SIG-M5 treated with dmso at 0.1 percent for 504 hours (cell line): ENCODE results near the gene THOP1.
"Not testable (repeated sequence)": the region's sequence is repeated elsewhere in the genome, so short reads cannot be mapped to it uniquely, and the experiment has no call there.

Experiments
- DNase-seq: peaks from one replicate; lab custom pipeline; 2025; ENCODE audit not compliant: unreplicated experiment; lab: John Stamatoyannopoulos, UW

Gene THOP1

GRCh38 chr19:2815191-2815614, 29.9 kb downstream of the THOP1 start:
- no peak for DNase-seq

DNA sequence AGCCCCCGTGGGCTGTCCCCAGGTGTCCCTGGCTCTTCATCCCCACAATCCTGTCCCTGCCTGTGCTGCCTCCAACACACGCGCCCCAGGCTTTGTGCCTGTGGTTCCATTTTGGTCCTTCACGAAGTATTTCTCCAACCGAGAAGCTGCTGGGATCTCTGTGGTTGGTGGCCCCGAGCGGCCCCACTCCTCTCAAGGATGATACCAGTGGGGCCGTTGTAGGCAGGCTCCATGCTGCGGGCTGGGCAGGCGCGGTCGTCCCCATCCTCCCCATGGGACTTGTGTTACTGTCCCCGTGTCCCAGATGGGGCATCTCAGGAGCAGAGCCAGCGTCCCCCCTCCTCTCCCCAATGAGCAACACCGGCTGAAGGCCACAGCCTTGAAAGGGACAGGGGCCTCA, 30.6 kb downstream of the THOP1 start:
- no peak for DNase-seq

DNA sequence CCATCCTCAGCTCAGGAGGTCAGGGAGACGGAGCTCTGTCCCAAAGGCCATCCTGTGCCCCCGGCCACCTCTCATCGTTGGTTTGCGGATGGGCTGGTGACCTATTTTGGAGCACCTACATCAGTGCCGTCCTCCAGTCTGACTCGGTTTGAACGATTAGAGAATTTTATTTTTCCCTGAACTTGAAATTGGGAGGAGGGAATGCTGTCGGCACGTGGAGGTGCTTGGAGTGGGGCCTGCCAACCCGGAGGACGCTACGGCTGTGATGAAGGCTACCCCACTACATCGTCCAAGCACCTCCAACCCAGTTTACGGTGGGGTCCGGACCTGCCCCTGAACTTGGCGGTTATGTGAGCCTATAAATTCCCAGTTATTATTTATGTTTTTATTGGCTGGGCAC, 31.3 kb downstream of the THOP1 start:
- no peak for DNase-seq

DNA sequence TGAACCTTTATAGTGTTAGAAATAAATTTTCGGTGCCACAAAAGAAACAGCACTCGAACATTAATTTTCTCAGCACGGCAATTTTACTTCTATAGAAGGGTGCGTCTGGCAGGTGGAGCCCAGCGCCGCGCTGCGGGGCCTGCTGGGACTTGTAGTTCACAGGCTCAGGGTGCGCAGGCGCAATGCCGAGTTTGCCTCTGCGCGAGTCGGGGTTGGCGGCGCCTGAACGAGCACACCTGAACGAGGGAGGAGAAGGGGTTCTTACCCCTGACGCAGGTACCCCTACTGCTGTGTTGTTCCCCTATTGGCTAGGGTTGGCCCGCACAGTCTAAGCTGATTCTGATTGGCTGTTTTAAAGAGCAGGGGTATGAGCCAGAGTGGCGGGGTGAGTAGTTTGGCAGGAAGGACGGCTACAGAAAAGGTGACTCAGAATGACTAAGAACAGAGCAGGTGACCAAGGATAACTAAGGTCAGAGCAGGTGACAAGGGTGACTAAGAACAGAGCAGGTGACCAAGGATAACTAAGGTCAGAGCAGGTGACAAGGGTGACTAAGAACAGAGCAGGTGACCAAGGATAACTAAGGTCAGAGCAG, 32.0 kb downstream of the THOP1 start:
- not testable (repeated sequence) for DNase-seq

- peak; percentile 89 for DNase-seq
Observed at GRCh38 chr19:2819540-2820111, 34.3 kb downstream of the THOP1 start, which contains the start of gene ZNF554. ZNF554 (plus strand) TSS chr19:2819868; CDS start chr19:2820072, 204 bp downstream.

DNA sequence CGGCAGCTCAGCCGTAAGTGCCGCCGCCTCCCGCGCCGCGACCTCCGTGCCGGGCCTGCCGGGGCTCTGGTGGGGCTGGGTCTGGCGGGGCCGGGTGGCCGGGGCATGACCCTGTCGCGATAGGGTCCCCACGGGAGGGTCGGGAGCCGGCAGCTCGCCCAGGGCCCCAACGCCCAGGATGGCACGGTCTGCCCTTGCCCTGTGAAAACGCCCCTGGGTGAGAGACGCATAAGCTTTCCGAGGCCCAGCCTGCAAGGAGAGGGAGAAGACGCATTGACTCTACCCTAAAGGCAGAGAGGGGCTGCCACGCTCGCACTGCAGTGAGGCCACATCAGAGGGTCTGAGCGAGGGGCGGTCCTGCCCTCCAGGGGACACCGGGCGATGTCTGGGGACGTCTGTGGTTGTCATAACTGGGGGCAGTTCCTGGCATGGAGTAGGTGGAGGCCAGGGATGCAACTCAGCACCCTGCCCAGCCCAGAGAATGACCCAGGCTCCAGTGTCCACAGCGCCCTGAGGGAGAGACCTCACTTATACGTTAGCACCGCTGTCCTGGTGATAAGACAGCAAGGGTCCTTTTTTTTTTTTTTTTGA, 34.9 kb downstream of the THOP1 start:
- DNase-seq, result no peak

DNA sequence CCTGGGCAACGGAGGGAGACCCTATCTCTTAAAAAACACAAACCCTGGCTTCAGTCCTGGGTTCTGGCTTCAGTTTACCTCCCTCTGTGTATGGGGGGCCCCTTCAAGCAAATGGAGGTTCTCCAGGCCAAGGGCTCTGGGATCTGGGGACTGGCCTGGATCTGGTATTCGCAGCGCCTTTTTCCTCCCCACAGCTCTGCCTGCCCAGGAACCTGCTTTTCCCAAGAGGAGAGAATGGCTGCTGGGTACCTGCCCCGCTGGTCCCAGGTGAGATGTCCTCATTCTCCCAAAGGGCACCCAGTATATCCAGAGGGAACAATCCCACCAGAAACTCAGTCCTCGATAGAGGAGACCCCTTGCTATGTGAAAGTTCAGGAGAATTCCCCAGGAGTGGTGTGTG, 37.5 kb downstream of the THOP1 start:
- no peak for DNase-seq

- no peak for DNase-seq
Observed at GRCh38 chr19:2823646-2824045, 38.3 kb downstream of the THOP1 start.

DNA sequence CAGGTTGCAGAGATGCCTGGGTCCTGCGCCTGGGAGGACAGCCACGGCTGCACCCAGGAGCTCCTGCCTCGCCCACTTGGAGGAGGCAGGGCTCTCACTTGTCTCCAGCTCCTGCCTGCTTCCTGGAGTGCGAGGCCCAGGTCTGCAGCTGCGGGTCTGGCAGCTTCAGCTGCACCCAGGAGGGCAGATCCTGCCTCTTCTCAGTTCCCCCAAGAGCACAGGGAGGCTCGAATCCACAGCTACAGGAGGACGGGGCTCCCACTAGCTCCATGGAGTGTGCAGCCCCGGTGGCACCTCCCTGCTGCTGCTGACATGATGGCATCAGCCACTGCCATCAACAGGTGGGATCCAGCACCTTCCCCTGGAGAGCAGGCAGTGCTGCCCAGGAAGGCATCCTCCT, 38.8 kb downstream of the THOP1 start:
- DNase-seq, result no peak

DNA sequence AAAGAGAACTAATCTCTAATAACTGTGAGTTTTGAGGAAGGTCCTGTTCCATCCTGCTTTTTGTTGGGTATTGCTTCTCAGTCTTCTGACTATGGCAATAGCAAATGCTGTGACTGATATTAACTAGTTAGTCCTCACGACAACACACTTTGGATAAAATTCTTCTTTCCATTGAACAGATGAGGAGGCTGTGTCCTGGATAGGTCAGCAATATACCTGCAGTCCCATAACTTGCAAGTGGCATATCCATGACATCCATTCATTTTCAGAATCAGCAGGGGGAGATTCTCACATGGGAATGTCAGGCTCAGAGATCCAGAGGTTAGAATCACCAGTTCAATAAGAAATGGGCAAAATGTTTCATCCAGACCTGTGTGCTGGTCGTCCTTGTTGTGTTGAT, 41.7 kb downstream of the THOP1 start:
- DNase-seq, result no peak

GRCh38 chr19:2827840-2828489, 42.7 kb downstream of the THOP1 start:
- no peak for DNase-seq

GRCh38 chr19:2834294-2834871, 49.1 kb downstream of the THOP1 start:
- no peak for DNase-seq

DNA sequence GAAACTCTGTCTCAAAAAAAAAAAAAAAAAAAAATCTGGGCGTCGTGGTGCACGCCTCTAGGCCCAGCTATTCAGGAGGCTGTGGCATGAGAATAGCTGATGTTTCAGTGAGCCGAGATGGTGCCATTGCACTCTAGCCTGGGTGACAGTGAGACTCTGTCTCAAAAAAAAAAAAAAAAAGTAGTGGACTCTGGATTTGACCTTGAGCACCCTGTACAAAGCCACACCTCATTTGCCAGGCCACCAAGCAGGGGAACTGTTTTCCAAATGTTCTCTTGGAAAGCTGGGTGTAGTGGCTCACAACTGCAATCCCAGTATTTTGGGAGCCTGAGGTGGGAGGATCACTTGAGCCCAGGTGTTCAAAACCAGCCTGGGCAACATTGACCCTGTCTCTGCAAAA, 52.1 kb downstream of the THOP1 start:
- no peak for DNase-seq

DNA sequence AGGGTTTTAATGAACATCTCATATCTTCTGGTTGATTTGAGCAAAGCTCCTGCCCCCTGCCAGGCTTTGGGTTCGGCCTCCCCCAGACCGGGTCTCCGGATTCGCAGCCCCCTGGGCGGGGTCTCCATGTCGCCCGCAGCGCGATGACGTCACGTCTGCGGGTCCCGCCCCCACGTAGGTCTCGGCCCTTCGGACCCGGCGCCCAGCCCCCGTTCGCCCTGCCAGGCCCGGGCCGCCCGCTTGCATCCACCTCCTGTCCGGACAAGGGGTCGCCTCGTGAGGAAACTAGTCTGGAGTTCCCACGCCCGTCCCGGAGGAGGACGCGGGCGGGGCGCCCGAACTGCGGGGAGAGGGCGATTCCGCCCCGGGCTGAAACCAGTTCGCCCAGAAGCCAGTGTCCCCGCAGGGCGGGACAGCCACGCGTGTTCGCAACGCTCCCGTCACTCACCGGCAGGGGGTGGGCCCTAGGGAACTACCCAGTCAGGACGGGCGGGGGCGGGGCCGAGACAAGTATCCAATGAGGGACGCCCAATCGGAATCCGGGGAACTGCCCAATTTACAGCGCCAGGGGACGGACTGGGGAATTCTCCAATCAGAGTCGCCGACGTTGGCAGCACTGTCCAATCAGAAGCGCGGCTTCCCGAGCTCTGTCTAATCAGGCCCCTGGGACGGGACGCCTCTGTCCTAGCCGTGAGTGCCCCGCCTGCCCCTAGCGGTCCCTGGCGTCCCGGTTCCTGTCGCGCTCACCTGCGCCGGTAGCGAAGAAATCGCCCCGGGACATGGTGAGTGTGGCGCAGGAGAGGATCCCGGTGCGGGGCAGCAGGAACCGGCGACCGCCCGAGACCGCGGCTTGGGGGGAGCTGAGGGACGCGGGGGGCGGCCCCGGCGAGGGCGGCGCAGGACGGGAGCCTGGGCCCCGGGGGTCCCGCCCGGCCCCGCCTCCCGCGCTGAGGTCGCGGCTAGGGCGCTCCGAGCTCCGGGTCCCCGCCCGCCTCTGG, 55.8 kb downstream of the THOP1 start, which contains the start of gene ZNF555:
Gene ZNF555, plus strand, starts transcription at position 682 of the 998 bp plus-strand sequence. Its CDS starts 98 bp downstream, at position 780.
- DNase-seq, result peak; percentile 97

- DNase-seq, result no peak
Observed at GRCh38 chr19:2841855-2842574, 56.7 kb downstream of the THOP1 start.

DNA sequence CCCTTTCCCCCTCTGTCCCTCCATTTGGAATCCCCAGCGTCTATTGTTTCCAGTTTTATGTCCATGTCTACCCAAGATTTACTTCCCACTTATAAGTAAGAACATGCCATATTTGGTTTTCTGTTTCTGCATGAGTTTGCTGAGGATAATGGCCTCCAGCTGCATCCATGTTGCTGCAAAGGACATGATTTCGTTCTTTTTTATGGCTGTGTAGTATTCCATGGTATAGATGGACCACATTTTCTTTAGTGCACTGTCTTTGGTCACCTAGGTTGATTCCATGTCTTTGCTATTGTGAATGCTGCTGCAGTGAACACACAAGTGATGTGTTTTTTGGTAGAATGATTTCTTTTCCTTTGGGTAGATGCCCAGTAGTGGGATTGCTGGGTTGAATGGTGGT, 59.8 kb downstream of the THOP1 start:
- no peak for DNase-seq

- no peak for DNase-seq
Observed at GRCh38 chr19:2846180-2846894, 61.0 kb downstream of the THOP1 start.

- DNase-seq, result no peak
Observed at GRCh38 chr19:2847507-2847906, 62.2 kb downstream of the THOP1 start.

GRCh38 chr19:2848616-2849015, 63.3 kb downstream of the THOP1 start:
- DNase-seq, result no peak
